NCI-H187 (cell line): ENCODE measurements around the gene PDC.
A peak's percentile ranks its signal among the peaks of the same experiment; 100 is the strongest.
"Not testable (repeated sequence)": the region's sequence is repeated elsewhere in the genome, so short reads cannot be mapped to it uniquely, and the experiment has no call there.

Source experiments
- DNase-seq, 2 experiments: peaks; one replicate each; lab custom pipeline; 2025; lab: John Stamatoyannopoulos, UW

The PDC gene

DNA sequence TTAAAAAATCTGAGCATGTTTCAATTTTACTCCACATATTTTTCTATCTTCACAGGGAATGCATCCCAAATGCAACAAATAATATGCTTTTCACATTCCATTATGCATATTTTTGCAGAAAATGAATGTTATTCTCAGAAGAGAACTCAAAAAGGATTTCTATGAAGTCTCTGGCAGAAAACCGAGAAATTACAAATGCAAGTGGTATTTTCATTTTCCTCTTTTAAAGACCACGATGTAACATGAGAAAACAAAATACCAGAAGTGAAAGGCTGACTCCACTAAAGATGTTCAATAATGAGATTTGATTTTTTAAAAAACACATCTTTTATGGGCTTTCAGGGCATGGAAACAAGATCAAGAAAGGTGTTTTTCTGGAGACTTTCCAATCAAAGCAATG is 5.0 kb upstream of the PDC start:
- no peak for DNase-seq

DNA sequence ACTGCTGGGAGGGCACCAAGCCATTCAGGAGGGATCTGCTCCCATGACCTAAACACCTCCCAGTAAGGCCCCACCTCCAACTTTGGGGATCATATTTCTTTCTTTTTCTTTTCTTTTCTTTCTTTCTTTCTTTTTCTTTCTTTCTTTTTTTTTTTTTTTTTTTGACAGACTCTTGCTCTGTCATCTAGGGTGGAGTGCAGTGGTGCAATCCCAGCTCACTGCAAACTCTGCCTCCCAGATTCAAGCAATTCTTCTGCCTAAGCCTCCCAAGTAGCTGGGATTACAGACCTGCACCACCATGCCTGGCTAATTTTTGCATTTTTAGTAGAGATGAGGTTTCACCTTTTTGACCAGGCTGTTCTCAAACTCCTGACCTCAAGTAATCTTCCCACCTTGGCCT is 4.6 kb upstream of the PDC start:
- DNase-seq: not testable (repeated sequence)

DNA sequence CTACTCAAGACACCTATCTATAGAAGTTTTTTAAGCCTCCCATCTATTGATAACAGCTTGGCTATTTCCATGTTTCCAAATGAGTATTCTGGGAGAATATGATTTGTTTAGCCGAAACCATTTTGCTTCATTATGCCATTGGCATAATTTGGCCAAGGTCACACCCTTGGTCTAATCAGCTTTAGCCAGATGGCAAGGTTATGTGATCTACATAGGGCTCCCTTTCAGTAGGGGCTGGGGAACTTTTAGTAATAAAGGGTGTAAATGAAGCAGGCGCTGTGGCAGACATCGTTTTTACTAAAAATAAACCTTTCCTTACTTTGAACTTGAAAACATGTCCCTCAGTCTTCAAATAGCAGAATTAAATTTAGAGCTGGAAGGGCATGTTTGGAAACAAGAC is 3.0 kb upstream of the PDC start:
- no peak for DNase-seq

DNA sequence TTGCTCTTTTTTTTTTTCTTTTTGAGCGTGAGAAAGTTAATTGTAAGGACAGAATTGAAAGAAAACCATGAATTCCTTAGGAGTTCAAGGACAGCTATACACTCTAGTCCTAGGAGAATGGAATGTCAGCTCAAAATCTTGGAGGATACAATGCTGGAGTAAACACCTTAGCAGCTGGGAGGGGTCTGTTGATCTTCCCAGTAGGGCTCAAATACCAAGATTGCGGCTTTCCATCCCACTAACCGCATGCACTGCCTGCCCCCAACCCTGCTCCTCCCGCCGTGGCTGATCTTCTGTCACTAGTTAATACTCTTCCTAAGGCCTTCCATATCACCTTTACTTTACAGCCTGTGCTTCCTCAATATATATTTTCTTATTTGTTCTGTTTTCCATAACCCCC is 2.6 kb upstream of the PDC start:
- DNase-seq: no peak

DNA sequence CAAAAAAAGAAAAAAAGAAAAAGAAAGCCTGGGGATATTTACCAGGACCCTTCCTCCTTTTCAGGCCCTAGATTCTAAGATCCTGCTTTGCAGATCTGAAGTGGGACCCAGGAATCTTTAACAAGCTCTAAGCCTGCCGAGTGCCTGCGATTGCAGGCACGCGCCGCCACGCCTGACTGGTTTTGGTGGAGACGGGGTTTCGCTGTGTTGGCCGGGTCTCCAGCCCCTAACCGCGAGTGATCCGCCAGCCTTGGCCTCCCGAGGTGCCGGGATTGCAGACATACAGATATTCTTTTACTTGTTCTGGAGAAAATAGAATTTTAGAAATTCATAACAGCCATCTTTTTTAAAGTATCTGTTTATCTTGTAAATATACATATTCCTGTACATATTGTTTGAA is 1.8 kb downstream of the PDC start:
- DNase-seq: not testable (repeated sequence)

DNA sequence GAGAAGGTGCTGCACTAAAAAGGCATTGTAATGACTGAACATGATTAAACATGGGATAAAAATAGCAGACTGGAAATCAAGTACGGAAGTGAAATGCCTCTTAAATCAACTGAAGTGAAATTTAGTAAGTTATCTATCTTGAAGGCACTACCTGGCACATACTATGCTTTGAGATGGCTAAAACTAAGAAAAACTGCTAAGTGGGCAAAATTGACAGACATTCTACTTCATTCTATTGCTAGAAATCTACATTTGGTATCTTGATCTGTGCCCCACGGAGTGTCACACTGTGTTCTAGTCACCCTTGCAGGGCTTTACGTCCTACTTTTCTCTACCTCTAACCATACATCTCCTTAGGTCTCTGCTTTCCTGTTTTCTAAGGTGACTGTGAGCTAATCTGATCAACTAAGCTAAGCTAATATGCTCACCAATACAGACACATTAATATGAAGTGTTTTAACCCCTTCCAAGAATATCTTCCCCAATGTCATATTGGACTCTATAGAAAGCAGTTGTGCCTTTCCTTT is 4.1 kb downstream of the PDC start:
- DNase-seq: no peak

DNA sequence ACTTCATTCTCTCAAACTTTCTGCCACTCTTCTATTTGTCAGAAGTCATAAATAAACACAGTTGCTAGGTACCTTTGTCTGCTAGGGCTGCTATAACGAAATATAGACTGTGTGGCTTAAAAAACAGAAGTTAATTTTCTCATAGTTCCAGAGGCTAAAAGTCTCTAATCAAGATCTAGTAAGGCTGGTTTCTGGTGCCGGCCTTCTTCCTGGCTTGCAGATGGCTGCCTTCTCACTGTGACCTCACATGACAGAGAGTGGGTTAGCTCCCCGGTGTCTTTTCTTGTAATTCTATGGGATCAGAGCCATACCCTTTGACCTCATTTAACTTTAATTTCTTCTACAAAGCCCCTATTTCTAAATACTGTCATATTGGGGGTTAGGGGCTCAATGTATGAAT is 5.9 kb downstream of the PDC start:
- DNase-seq: no peak

DNA sequence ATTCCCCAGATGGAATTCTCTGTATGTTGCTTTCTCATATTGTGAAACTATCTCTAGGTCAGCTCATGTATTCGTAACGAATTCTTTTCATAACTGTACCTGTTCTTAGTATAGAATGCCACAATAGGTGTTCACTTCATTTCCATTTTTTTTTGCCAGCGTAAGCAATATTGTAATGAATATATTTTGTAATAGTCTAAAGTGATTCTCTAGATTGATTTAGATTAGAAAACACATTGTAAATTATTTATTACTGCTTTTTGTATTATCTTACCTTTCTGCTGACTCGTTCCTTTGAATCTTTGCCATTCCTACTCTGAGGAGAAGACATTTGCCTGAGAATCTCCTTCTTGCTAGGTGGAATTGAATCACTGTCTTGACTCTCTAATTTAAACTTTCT is 14.8 kb downstream of the PDC start:
- DNase-seq: no peak

DNA sequence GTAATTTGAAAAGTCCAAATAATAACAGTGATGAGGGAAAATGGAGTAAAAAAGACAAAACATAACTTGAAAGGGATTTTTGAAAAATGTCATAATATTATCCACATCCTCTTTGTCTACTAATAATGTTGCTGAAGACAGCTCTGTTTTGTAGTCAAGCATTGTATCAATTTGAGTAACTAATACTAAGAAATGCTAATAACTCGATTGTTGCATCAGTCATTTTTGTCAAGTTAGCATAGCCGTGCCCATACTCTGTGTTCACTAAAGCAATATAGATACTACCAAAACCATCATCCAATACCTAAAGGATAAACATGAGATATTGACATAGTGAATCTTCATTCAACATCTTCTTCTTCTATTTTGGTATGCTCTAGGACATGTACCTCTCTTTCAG is 17.3 kb downstream of the PDC start:
- DNase-seq: no peak

DNA sequence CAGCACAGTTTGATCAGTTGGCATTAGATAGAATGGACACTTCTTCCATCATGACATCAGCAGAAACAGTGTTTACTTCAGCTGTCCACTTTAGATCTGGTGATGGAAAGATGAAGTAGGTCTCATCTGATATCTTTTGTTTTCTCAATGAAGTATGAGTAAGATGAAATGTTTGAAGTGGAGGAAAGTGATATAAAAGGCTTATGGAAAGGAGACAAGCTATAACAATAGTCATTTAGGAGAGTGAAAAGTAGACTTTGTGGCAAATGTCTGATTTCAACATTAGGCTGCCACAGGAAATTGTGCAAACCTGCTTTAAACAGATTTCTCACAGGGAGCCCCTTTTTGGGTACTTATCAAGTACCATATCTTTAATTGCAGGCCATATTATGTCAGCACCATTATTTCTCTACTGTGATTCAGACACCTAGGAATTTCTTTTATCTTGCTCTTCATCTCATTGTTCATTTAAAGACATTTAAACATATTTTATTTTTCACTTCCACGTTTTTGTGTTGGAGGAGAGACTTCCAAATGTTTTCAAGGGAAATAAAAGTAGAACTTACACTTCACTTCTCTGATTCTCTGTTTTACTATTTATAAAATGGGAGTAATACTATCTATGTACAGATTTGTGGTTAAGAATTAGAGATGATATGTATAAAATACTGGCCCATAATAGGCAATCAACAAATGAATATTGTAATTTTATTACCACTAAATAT is 18.1 kb downstream of the PDC start:
- peak in 1 of 2 experiments; percentile 9 for DNase-seq

DNA sequence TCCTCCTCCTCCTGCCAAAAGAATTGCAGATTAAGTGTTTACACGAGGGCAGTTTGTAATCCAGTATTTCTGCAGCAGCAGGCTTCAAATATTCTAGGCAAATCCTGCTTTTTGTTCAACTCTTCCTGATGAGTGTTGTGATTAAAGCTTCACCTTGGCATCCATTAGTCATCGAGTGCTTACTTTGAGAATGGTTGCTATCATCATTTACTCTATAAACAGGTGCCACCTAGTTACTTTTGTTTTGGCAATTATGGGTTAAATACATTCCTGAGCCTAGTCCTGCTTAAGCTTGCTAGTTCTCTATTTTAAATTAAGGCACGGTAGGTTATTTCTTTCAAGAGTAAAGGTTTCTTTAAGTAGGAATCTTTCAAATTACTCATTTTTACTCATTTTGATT is 20.3 kb downstream of the PDC start:
- no peak for DNase-seq

DNA sequence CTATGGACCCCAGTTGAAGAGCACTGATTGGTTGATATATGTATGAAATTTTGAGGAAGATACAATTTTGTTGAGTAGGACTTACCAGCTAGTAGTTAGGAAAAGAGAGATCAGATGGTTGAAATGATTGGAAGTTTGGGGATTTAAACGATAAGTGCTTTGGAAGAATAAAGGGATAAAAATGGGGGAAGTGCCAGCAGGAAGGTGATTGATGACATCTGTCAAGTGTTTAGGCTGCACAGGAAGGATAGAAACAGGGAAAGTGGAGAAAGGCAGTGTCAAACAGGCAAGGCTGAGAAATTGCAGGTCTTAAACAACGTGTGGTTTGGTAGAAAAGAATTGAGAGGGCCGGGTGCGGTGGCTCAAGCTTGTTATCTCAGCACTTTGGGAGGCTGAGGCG is 22.3 kb downstream of the PDC start:
- no peak for DNase-seq

DNA sequence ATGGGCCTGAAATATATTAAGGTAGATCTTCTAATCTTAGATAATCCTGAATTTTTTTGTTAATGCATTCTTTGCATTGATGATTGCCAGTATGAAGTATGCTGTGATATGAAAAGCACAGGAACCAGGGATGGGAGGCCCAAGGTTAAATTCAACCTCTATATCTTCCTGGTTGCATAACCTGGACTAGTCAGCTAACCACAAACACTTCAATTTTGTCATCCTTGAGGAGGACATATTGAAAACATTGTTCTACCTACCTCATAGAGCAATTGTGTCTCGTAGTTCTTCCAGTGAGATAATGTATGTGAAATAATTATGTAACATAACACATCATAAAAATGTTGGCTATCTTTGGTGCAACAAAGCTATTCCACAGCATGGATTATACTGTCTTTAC is 25.6 kb downstream of the PDC start:
- no peak for DNase-seq

DNA sequence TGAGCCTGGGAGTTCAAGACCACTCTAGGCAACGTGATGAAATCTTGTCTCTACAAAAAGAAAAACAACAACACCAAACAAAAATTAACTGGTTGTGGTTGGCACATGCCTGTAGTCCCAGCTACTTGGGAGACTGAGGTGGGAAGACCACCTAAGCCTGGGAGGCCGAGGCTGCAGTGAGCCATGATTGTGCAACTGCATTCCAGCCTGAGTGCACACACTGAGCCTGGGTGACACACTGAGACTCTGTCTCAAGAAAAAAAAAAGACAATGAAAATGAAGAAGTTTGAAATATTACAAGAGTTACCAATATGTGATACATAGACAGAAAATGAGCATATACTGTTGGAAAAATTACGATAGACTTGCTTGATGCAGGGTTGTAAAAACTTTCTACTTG is 31.9 kb downstream of the PDC start:
- no peak for DNase-seq

DNA sequence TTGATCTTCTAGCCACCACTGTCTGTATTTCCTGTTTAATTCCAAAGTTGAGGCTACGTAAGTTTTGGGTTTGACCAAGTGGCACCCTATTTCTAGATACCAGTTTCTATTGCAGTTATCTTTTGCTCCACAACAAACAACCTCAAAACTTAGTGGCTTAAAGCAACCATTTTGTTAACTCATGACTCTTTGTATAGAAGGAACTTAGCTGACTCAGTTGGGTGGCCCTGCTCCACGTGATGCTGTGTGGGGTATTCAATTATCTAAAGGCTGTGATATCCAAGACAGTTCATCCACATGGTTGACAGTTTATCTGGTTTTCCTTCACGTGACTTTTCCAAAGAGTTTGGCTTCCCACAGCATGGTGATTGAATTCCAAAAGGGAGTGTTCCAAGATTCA is 34.8 kb downstream of the PDC start:
- no peak for DNase-seq

DNA sequence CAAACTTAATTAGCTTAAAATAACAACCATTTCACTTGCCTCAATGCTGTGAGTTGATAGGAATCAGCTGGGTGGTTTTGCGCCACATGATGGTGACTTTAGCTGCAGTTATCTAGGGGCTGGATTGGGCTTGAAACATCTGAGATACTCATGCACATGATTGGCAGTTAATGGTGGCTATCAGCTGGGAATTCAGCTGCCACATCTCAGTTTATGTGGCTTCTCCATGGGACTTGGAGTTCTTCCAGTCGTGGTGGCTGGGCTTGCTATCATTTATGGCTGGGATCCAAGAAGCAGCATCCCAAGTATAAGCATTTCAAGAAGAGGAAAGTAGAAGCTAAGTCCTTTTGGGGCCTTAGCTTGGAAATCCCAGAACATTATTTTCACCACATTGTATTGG is 36.4 kb downstream of the PDC start:
- DNase-seq: no peak

DNA sequence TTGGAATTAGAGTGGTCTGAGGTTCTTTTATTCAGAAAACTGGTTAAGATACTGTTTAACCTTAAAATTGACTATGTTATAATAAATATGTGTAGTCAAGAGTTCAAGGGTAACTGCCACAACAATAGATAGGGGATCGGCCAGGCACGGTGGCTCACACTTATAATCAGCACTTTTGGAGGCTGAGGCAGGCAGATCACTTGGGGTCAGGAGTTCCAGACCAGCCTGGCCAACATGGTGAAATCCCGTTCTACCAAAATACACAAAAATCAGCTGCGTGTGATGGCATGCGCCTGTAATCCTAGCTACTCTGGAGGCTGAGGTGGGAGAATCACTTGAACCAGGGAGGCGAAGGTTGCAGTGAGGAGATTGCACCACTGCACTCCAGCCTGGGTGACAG is 39.5 kb downstream of the PDC start:
- DNase-seq: no peak

DNA sequence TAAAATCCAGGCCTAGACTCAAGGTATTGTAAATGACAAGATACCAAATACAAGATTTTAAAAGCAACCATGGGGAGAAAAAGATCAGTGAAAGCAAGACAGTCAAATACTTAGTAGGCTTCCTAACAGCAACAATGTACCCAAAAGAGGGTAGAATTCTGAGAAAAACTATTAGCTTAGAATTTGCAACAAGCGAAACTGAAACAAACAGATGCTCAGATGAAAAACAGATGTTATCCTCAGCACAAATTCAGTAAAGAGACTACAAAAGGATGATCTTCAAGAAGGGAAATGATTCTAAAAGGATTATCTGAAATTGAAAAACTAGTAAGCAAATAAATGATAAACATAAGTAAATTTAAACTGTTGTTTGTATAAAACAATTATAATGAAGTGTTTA is 40.0 kb downstream of the PDC start:
- DNase-seq: no peak

DNA sequence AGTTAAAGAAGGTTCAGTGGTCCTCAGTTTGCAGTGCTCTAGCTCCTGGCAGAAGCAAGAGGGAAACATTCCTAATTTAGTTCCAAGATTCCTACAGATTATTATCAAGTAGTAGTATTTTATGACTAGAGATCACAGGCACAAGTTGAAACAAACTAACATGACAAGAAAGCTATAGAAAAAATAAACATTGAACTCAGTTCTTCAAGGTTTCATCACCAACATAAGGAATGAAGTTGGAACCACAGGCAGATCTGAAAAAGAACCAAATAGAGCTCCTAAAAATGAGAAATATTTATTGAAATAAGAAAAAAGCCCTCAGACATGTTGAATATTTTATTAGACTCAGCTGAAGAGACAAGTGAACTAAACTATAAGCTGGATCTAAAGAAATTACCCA is 40.6 kb downstream of the PDC start:
- DNase-seq: no peak

DNA sequence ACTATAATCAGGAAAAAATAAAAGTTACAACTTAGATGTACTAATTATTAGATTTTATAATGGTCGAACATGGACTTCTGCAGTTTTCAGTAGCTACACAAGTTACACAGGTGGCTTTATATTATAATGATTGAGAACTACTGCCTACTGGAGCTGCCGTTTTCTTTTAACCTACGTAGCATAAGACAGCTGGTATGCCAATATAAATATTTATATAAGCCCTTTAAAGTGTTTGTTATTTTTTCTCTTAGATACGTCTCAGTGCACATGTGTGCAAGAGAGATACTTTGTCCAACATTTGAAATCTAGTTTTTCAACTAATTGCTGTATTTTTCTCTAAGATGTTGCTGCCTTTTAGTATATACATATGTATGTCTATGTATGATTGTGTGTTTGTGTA is 42.4 kb downstream of the PDC start:
- no peak for DNase-seq

DNA sequence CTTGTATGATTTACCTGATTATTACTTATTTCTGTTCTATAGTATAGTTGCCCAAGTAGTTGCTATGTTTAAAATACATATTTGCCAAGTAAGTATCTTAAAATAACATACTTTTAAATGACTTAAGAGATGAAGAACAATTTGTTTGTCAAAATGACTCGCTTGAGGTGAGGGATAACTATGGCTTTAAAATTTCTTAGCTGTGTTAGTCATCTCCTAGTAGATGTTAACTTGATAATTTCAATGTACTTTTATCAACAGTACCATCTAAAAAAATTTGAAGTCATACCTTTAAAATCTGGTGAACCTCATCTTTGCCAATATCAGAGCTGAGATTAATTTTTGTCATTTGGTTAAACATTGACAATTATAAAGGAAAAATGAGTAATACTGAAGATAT is 47.6 kb downstream of the PDC start:
- DNase-seq: no peak

DNA sequence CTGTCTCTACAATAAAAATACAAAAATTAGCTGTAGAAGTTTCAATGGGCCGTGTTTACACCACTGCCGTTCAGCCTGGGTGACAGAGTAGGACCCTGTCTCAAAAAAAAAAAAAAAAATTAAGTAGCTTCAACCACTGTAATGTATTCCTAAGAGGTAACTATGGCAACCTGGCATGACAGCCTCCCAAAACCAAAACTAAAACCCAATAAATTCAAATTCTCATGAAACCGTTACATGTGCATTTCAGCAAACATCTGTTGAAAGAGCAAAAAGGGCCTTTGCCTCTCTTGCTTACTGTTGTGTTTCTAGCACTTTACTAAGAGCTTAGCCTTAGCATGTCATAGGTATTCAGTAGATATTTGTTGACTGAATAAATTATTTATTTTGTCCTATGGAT is 51.8 kb downstream of the PDC start:
- DNase-seq: no peak

DNA sequence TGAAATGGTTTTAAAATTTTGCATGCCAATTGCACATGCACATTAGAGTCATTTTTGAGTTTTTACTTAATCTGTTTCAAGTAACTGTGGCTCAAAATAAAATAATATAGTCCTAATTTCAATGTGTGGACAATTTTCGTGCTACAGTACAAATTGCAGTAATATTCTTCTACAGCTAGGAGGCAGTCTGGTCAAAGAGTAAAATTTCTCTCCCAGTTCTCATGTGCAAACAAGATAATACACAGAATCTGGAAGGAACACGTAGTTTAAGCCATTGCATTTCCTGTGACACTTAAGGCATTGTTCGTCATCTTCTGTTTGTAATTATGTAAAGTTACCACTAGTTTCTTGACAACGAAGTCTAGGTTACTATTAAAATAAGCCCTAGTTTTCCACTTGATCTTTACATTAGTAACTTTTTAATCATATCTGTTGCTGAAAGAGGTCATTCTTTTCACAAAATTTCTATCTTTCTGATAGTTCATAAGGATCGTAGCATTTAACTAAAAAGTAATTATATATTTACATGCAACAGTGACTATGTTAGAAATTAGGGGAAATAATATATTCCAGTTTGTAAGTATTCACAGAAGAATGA is 56.4 kb downstream of the PDC start:
- DNase-seq: no peak

DNA sequence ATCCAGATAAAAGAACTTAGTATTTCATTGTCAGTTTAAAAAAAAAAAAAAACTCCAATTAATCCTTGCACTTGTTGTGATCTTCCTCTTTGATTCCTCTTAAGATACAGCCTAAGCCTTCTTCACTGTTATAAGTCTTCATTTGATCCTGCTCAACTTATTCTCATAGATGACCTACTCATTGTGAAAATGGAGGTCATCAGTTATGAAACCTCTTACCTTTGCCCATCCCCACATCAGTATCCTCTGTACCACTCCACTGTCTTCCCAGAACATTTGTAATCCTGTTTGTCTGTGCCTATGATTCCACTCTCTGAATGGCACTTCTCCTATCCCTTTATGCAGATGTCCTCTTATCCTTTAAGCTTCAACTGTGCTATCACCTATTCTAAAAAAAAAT is 57.3 kb downstream of the PDC start:
- no peak for DNase-seq
